ENCODE results near the gene IL34.

The IL34 gene

DNA sequence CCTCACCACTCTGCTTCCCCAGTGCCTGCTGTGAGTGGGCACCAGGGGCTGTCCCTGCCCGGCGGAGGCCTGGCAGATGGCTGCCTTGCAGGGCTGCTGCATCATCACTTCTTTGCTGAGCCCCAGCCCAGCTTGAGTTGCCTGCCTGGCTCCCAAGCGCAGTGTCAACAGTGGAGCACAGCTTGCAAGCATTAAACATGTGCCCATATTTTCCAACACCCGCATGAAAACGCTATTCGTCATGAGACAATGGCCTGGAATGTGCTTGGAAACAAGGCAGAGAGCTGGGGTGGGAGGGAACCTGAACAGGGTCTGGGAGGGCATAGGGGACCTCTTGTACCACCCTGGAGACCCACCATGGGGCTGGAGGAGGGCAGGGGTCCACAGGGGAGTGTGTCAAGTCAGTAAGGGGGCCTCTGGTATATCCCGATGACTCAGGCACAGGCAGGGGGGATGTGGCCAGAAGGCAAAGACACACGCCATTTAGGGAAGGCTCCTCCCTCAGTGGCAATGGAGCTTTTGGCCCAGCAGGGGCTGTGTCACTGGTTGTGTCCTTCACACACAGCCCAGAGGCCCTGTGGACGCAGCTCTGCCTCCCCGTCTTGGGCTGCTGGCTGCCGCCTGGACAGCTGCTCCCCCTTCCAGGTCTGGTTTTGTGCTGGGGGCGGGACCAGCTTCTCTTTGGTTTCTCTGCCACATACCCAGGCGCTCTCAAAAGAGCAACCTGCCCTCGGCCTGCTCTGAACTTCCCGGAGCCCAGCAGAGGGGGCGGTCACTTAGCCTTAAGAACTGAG, 56.9 kb downstream of the IL34 start:
- DNase-seq (ENCODE audit: low spot score) = no peak

DNA sequence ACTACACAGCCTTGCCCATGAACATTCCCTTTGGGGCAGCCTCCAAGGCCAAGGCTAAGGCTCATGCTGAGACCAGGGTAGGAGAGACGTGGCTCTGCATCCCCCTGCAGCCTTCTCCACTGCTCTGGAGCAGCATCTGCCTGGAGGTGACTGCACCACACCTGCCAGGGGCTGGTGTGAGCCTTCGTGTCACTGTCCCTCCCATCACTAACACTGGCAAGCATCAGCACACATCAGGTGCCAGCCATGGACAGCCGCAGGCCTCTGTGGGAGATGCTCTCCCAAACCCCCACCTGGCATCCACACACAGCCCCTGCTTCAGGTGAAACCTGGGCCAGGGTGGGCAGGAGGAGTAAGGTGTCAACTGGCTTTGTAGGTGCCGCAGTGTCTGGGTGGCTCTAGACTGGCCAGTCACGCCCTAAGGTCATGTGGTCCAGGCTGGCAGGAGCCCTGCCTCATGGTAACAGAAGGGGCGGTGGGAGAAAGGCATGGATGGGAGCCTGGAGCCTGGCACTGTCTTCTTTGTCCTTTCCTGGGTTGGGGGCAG, 57.5 kb downstream of the IL34 start:
- no peak for DNase-seq (ENCODE audit: low spot score)
- TF ChIP-seq, protein P1, sequence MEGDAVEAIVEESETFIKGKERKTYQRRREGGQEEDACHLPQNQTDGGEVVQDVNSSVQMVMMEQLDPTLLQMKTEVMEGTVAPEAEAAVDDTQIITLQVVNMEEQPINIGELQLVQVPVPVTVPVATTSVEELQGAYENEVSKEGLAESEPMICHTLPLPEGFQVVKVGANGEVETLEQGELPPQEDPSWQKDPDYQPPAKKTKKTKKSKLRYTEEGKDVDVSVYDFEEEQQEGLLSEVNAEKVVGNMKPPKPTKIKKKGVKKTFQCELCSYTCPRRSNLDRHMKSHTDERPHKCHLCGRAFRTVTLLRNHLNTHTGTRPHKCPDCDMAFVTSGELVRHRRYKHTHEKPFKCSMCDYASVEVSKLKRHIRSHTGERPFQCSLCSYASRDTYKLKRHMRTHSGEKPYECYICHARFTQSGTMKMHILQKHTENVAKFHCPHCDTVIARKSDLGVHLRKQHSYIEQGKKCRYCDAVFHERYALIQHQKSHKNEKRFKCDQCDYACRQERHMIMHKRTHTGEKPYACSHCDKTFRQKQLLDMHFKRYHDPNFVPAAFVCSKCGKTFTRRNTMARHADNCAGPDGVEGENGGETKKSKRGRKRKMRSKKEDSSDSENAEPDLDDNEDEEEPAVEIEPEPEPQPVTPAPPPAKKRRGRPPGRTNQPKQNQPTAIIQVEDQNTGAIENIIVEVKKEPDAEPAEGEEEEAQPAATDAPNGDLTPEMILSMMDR (IDR thresholded peaks at IDR 0.05; ENCODE audit: borderline replicate concordance, control extremely low read depth, extremely low read depth, insufficient read depth, missing control alignments) = no peak
- in situ Hi-C loops (cut with MboI; ENCODE audit: low sequenced_read_pairs, unreplicated experiment) = no loop called here

More for the DNA sequence above, 56.9 kb downstream of the IL34 start:
- in situ Hi-C loops (cut with MboI; ENCODE audit: low sequenced_read_pairs, unreplicated experiment) = no loop called here
- TF ChIP-seq, protein P1 (IDR thresholded peaks at IDR 0.05; ENCODE audit: borderline replicate concordance, control extremely low read depth, extremely low read depth, insufficient read depth, missing control alignments) = no peak

DNA sequence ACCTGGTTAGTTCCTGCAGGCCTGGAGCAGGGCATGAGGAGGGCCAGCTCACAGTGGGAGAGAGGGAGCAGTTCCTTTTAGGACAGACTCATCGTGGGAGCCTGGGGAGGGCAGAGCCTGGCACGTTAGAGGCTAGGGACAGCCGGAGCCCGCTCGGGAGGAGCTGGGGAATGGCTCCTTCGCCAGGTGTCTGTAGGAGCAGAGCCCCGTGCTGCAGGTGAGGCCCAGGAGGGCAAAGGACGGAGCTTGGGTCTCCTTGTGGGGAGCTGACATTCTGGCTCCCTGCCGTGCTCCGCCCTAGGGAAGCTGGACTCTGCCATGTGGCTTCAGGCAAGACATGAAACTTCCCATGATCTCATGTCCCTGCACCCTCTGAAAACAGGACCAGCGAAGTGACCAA, 58.2 kb downstream of the IL34 start:
- in situ Hi-C loops (cut with MboI; ENCODE audit: low sequenced_read_pairs, unreplicated experiment) = no loop called here
- TF ChIP-seq, protein P1 (IDR thresholded peaks at IDR 0.05; ENCODE audit: borderline replicate concordance, control extremely low read depth, extremely low read depth, insufficient read depth, missing control alignments) = no peak
- no peak for DNase-seq (ENCODE audit: low spot score)

DNA sequence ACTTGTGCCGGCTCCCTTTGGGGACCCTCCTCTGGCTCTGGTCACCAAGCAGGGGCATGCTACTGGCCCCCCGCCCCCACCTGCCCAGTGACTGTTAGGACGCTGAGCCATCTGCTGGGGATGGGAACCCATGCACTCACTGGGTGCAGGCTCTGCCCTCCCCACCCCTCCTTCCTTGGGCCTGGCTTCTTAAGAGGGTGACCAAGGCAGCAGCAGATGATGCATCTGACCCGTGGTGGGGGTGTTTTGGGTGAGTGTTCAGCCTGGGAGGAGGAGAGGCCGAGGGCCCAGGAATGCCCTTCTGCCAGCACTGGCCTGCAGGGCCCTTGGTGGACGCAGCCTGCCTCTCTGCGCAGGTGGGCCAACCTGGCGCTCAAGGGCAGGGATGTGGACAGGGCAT, 58.7 kb downstream of the IL34 start:
- no peak for DNase-seq (ENCODE audit: low spot score)
- TF ChIP-seq, protein P1 (IDR thresholded peaks at IDR 0.05; ENCODE audit: borderline replicate concordance, control extremely low read depth, extremely low read depth, insufficient read depth, missing control alignments) = no peak
- in situ Hi-C loops (cut with MboI; ENCODE audit: low sequenced_read_pairs, unreplicated experiment) = no loop called here

DNA sequence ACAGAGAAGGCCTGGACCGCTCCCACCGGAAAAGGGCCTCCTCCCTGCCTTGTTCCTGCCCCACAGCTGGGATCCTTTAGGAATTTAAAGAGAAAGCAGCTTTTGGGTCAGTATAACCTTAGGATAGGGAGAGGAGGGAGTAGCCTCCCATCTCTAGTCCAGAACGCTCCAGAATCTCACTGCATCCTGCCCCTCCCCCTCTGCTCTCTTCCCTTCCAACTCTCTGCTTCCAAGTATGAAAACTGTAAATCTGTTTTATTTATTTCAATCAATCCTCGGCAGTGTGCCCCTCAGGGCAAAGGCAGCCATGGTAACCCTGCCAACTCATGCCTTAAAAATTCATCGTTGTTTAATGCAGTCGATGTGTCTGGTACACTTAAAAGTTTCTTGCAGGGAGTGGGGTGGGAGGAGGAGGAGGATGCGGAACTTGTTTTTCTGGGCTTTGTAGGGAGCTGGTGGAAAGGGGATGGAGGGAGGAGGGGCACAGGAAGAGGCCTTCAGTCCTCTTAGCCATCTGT, 60.6 kb downstream of the IL34 start:
- TF ChIP-seq, protein P1 (IDR thresholded peaks at IDR 0.05; ENCODE audit: borderline replicate concordance, control extremely low read depth, extremely low read depth, insufficient read depth, missing control alignments) = no peak
- no peak for DNase-seq (ENCODE audit: low spot score)
- in situ Hi-C loops (cut with MboI; ENCODE audit: low sequenced_read_pairs, unreplicated experiment) = no loop called here

DNA sequence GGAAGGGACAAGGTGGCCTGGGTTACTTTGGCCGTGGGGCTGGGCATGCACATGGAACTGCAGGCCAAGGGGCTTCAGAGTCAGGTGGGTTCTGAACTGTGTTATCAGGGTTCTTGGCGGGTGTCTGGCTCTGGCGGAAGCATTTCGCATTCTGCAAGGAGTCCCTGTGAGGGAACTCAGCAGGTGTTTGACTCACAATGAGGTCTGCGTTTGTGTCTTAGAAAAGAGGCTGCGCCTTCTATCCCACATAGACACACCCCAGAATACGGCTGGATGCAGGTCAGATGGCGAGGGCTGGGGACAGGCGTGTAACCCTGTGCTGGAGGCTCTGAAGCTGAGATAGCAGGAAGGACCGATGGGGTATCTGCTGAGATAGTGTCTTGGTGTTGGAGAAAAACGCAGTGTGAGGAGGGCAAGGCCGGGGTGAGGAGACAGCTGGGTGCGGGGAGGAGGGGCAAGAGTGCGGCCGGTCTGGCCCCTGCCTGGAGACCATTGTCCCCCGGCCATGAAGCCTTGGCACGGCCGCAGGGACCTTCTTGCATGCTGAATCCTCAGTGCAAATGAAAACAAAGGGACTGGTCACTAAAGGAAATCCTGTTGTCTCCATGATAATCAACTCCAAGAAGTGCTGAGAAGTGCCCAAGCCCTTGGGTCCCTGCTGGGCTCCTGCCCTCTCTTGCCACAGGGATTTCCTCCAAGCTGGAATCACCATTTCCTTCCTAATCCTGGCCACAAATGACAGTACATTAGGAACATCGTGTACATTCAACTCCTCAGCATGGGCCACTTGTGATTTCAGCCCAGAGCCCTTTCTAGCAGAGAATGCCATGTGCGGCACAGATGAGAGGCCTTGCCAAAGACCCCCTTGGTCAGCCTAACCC, 62.2 kb downstream of the IL34 start:
- TF ChIP-seq, protein P1 (IDR thresholded peaks at IDR 0.05; ENCODE audit: borderline replicate concordance, control extremely low read depth, extremely low read depth, insufficient read depth, missing control alignments) = no peak
- in situ Hi-C loops (cut with MboI; ENCODE audit: low sequenced_read_pairs, unreplicated experiment) = no loop called here
- DNase-seq (ENCODE audit: low spot score) = no peak

Data from GM13976 (cell line).